ENCODE results near the gene TRNP1. TPM values are rescaled to one million over a fixed set of nuclear protein-coding genes. Genes with fewer than 3 reads are reported as not detected.

TRNP1 gene
- polyA plus RNA-seq, 2 donors, result 84.9 to 158 TPM

DNA sequence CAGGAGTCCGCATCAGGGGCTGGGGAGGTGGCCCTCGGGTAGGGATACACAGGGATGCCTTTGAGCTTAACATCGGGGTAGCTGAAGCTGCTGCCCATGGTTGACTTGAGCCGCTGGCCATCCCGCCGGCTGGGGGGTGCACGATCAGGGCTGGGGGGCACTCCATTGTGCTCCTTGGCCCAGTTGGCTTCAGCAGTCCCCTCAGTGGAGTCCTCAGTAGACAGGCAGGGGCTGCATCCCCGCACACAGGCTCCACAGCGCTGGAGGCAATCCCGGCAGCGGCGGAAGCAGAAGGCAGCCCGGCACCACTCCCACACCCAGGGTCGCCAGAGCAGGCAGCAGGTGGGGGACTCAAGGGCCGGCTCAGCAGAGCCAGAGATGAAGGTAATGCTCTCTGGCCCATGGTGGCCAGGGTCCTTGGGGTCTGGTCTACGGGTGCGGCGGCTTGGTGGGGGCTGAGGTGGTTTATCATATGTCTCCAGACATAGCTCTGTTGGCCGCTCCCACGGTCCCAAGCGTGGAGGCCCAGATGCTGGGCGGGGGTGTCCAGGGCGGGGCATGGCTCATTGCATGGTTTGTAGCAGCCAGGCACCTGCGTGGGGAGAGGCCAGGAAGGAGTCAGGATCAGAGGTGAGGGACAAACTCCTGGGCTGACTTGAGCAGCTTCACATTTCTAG, 41.5 kb upstream of the TRNP1 start:
- peaks cover 0 to 4% of the 10 kb centered on the region in 2 donors for H3K36me3 ChIP-seq (ENCODE audit: control insufficient read depth in 2 of 2, insufficient read depth in 2 of 2, low read length in 1 of 2)
- 84 to 92% methylated on average over 24 of the region's 24 CpGs for WGBS, 2 donors
- H3K4me3 ChIP-seq (ENCODE audit: low read depth in 1 of 2, low read length in 2 of 2), result no peak overlapping the region
- no peaks in the 10 kb centered on the region for H3K4me1 ChIP-seq (ENCODE audit: control insufficient read depth in 2 of 2, insufficient read depth in 2 of 2, low read length in 1 of 2)
- H3K9me3 ChIP-seq (ENCODE audit: control insufficient read depth in 2 of 2, insufficient read depth in 1 of 2, low read depth in 1 of 2, low read length in 1 of 2), result no peaks in the 10 kb centered on the region
- H3K27me3 ChIP-seq (ENCODE audit: control insufficient read depth in 1 of 2, insufficient read depth in 2 of 2, low read length in 2 of 2), result peaks cover 0 to under 1% of the 10 kb centered on the region in 2 donors
- no peak overlapping the region for H3K27ac ChIP-seq (ENCODE audit: low read depth in 2 of 2, low read length in 1 of 2)

DNA sequence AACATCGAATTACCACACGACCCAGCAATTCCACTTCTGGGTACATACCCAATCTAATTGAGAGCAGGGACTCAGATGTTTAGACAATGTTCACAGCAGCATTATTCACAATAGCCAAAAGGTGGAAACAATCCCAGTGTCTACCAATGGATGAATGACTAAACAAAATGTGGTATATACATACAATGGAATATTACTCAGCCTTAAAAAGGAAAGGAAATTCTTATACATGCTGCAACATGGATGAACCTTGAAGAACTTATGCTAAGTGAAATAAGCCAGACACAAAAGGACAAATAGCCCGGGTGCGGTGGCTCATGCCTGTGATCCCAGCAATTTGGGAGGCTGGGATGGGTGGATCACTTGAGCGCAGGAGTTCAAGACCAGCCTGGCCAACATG, 40.1 kb upstream of the TRNP1 start:
- 95 to 96% methylated on average over 5 of the region's 5 CpGs for WGBS, 2 donors
- Histone ChIP-seq H3K9me3 (ENCODE audit: control insufficient read depth in 2 of 2, insufficient read depth in 1 of 2, low read depth in 1 of 2, low read length in 1 of 2) (no peaks in the 10 kb centered on the region), H3K27ac (ENCODE audit: low read depth in 2 of 2, low read length in 1 of 2) (no peak overlapping the region), H3K36me3 (ENCODE audit: control insufficient read depth in 2 of 2, insufficient read depth in 2 of 2, low read length in 1 of 2) (peaks cover 0 to 3% of the 10 kb centered on the region in 2 donors), H3K4me1 (ENCODE audit: control insufficient read depth in 2 of 2, insufficient read depth in 2 of 2, low read length in 1 of 2) (no peaks in the 10 kb centered on the region), H3K27me3 (ENCODE audit: control insufficient read depth in 1 of 2, insufficient read depth in 2 of 2, low read length in 2 of 2) (peaks cover 0 to 2% of the 10 kb centered on the region in 2 donors), H3K4me3 (ENCODE audit: low read depth in 1 of 2, low read length in 2 of 2) (no peak overlapping the region)

DNA sequence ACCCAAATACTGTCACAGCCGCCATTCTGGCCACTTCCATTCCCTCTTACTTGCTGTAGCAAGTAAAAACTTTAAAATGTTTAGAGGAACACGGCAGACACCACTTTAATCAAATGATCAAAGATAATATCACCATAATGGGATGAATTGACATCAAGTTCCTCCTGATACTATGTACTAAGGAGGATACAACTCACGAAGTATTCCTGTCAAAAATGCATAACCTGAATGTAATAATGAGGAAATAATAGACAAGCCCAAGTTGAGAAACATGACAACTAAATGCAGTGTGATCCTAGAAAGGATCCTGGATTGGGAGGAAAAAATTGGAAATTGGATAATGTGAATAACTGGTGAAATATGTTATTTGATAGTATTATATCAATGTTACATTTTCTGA, 37.2 kb upstream of the TRNP1 start:
- Histone ChIP-seq H3K27me3 (ENCODE audit: control insufficient read depth in 1 of 2, insufficient read depth in 2 of 2, low read length in 2 of 2) (peaks cover 0 to 8% of the 10 kb centered on the region in 2 donors), H3K27ac (ENCODE audit: low read depth in 2 of 2, low read length in 1 of 2) (no peak overlapping the region), H3K4me1 (ENCODE audit: control insufficient read depth in 2 of 2, insufficient read depth in 2 of 2, low read length in 1 of 2) (peaks cover 0 to 9% of the 10 kb centered on the region in 2 donors), H3K9me3 (ENCODE audit: control insufficient read depth in 2 of 2, insufficient read depth in 1 of 2, low read depth in 1 of 2, low read length in 1 of 2) (no peaks in the 10 kb centered on the region), H3K4me3 (ENCODE audit: low read depth in 1 of 2, low read length in 2 of 2) (no peak overlapping the region), H3K36me3 (ENCODE audit: control insufficient read depth in 2 of 2, insufficient read depth in 2 of 2, low read length in 1 of 2) (peaks cover 0 to 3% of the 10 kb centered on the region in 2 donors)
- 84 to 88% methylated on average over 3 of the region's 3 CpGs for WGBS, 2 donors

DNA sequence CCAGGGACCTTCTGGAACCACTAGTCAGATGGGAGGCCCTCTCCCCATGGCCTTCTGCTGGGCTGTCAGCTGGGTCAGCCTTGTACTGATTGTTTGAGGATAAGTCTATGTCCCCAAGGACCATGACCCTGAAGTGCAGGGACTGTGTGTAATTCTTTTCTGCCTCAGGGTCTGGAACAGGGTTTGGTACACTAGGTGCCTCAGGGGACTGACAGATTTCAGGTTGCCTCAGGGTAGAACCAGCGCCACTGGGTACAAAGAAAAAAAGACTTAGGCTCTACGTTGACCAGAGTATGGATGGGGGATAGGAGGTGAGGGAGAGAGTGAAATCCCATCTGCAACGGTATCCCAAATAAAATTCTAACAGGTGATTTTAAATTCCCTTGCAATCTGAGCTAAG, 36.2 kb upstream of the TRNP1 start:
- H3K27ac ChIP-seq (ENCODE audit: low read depth in 2 of 2, low read length in 1 of 2), result no peak overlapping the region
- H3K9me3 ChIP-seq (ENCODE audit: control insufficient read depth in 2 of 2, insufficient read depth in 1 of 2, low read depth in 1 of 2, low read length in 1 of 2), result no peaks in the 10 kb centered on the region
- peaks cover 0 to 8% of the 10 kb centered on the region in 2 donors for H3K27me3 ChIP-seq (ENCODE audit: control insufficient read depth in 1 of 2, insufficient read depth in 2 of 2, low read length in 2 of 2)
- H3K36me3 ChIP-seq (ENCODE audit: control insufficient read depth in 2 of 2, insufficient read depth in 2 of 2, low read length in 1 of 2), result no peaks in the 10 kb centered on the region
- no peak overlapping the region for H3K4me3 ChIP-seq (ENCODE audit: low read depth in 1 of 2, low read length in 2 of 2)
- peaks cover 0 to 9% of the 10 kb centered on the region in 2 donors for H3K4me1 ChIP-seq (ENCODE audit: control insufficient read depth in 2 of 2, insufficient read depth in 2 of 2, low read length in 1 of 2)
- WGBS, 2 donors, result 90 to 93% methylated on average over 3 of the region's 3 CpGs

DNA sequence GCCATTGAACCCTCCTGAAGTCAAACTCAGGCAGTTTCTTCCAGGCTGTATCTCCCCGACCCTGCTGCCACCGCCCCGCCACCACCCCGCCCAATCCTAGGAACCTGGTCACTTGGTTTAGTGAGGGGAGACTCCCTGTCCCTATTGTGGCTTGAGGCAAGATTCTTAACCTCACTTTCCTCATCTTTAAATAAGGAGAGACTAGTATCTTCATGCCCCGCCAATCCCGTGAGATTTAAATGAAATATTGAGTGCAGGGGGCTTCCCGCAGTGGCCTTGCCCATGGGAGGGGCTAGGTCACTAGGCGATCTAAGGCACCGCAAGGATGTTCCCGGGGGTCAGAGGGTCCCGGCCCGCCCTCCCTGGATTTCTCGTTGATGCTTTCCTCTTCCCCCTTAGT, 34.2 kb upstream of the TRNP1 start:
- 10 to 18% methylated on average over 13 of the region's 13 CpGs for WGBS, 2 donors
- Histone ChIP-seq H3K4me1 (ENCODE audit: control insufficient read depth in 2 of 2, insufficient read depth in 2 of 2, low read length in 1 of 2) (peaks cover 0 to 9% of the 10 kb centered on the region in 2 donors), H3K4me3 (ENCODE audit: low read depth in 1 of 2, low read length in 2 of 2) (peak overlapping the region; percentile 78 to 99), H3K27me3 (ENCODE audit: control insufficient read depth in 1 of 2, insufficient read depth in 2 of 2, low read length in 2 of 2) (peaks cover 0 to 8% of the 10 kb centered on the region in 2 donors), H3K36me3 (ENCODE audit: control insufficient read depth in 2 of 2, insufficient read depth in 2 of 2, low read length in 1 of 2) (no peaks in the 10 kb centered on the region), H3K27ac (ENCODE audit: low read depth in 2 of 2, low read length in 1 of 2) (no peak overlapping the region), H3K9me3 (ENCODE audit: control insufficient read depth in 2 of 2, insufficient read depth in 1 of 2, low read depth in 1 of 2, low read length in 1 of 2) (no peaks in the 10 kb centered on the region)

DNA sequence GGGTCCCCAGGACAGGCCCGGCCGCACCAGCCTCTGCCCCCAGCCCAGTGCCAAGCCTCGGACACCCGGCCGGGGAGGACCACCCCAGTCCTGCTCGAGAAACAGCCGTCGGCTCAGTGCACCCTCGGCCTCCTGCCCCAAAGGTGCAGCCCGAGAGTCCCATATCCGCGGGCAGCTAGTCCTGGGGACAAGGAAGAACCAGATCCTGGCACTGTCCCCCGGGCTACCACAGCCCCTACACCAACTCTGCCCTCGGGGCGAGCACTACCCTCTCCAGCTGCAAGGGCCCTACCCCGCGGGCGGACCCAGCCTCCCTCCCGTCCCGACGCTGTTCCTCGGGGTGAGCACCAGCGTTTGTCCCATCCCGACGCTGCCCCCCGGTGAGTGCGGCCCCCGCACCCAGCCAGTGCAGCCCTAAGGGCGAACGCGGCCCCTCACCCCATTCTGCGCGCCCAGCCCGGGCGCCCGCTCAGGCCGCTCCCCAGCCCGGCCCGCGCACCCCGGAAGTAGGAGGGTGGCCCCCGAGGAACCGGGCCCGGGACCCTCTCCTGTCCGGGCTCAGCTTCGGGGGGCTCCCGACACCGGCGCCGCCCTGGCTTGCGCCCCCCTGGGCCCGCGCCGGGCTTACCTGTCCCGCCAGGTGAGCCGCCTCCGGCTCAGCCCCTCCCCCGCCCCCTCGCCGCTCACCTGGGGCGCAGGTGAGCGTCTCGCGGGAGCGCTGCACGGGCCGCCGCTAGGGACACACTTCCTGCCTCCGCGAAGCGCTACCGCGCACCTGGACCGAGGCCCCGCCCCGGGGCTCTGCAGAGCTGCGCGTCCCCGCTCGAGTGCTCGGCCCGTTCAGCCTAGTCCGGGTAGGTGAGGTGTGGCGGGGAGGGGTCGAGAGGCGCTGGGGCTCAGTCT, 33.5 kb upstream of the TRNP1 start, which contains the start of gene KDF1:
KDF1 (minus strand) TSS at position 747 of the 903 bp plus-strand sequence. CDS start 8,088 bp downstream, outside the sequence.
- Histone ChIP-seq H3K27ac (ENCODE audit: low read depth in 2 of 2, low read length in 1 of 2) (peak within 1 kb of the TSS; percentile 59 to 82), H3K4me1 (ENCODE audit: control insufficient read depth in 2 of 2, insufficient read depth in 2 of 2, low read length in 1 of 2) (peaks cover 0 to 9% of the 10 kb centered on the region in 2 donors), H3K27me3 (ENCODE audit: control insufficient read depth in 1 of 2, insufficient read depth in 2 of 2, low read length in 2 of 2) (peaks cover 0 to 8% of the 10 kb centered on the region in 2 donors), H3K4me3 (ENCODE audit: low read depth in 1 of 2, low read length in 2 of 2) (peak within 1 kb of the TSS; percentile 78 to 99), H3K9me3 (ENCODE audit: control insufficient read depth in 2 of 2, insufficient read depth in 1 of 2, low read depth in 1 of 2, low read length in 1 of 2) (no peaks in the 10 kb centered on the region), H3K36me3 (ENCODE audit: control insufficient read depth in 2 of 2, insufficient read depth in 2 of 2, low read length in 1 of 2) (no peaks in the 10 kb centered on the region)
- WGBS, 2 donors, result 1% methylated on average over 60 to 86 of the region's 86 CpGs

DNA sequence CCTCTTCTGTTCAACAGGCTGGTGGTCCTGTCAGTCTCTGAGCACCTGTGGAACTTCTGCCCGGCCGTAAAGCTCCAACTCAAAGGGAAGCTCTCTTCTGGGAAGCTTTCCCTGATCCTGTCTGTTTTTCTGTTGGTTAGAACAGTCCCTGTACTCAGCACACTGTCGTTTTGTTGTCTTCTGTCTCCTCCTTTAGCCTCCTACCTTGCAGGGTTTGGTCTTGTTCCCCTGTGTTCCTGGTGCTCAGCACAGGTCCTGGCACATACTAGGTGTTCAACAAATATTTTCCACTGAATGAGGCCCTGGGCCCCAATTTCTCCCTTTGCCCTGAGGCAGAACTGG, 32.9 kb upstream of the TRNP1 start:
- Histone ChIP-seq H3K36me3 (ENCODE audit: control insufficient read depth in 2 of 2, insufficient read depth in 2 of 2, low read length in 1 of 2) (no peaks in the 10 kb centered on the region), H3K27ac (ENCODE audit: low read depth in 2 of 2, low read length in 1 of 2) (peak overlapping the region; percentile 59 to 82), H3K9me3 (ENCODE audit: control insufficient read depth in 2 of 2, insufficient read depth in 1 of 2, low read depth in 1 of 2, low read length in 1 of 2) (no peaks in the 10 kb centered on the region), H3K27me3 (ENCODE audit: control insufficient read depth in 1 of 2, insufficient read depth in 2 of 2, low read length in 2 of 2) (peaks cover 0 to 8% of the 10 kb centered on the region in 2 donors), H3K4me1 (ENCODE audit: control insufficient read depth in 2 of 2, insufficient read depth in 2 of 2, low read length in 1 of 2) (peaks cover 0 to 9% of the 10 kb centered on the region in 2 donors), H3K4me3 (ENCODE audit: low read depth in 1 of 2, low read length in 2 of 2) (peak overlapping the region; percentile 78 to 99)
- 11 to 18% methylated on average over 3 of the region's 3 CpGs for WGBS, 2 donors

DNA sequence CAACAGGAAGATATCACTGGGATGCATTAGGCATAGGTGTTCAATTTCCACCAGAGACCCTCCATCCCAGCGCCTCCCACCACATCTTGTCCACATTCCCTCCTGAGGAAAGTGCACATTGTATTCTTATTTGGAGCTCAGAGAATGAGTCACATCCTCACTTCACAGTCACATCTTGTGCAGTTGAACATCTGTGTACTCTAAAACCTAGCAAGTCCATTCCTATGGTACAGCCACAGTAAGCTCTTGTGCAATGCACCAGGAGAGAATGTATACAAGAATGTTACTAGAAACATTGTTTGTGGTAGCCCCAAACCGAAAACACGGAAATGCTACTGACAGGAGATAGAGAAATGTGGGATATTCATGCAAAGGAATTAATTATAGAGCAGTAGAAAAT, 31.7 kb upstream of the TRNP1 start:
- no peak overlapping the region for H3K4me3 ChIP-seq (ENCODE audit: low read depth in 1 of 2, low read length in 2 of 2)
- no peaks in the 10 kb centered on the region for H3K9me3 ChIP-seq (ENCODE audit: control insufficient read depth in 2 of 2, insufficient read depth in 1 of 2, low read depth in 1 of 2, low read length in 1 of 2)
- WGBS, 2 donors, result 54 to 65% methylated on average over 3 of the region's 3 CpGs
- peaks cover 0 to 9% of the 10 kb centered on the region in 2 donors for H3K4me1 ChIP-seq (ENCODE audit: control insufficient read depth in 2 of 2, insufficient read depth in 2 of 2, low read length in 1 of 2)
- no peak overlapping the region for H3K27ac ChIP-seq (ENCODE audit: low read depth in 2 of 2, low read length in 1 of 2)
- no peaks in the 10 kb centered on the region for H3K36me3 ChIP-seq (ENCODE audit: control insufficient read depth in 2 of 2, insufficient read depth in 2 of 2, low read length in 1 of 2)
- peaks cover 0 to 8% of the 10 kb centered on the region in 2 donors for H3K27me3 ChIP-seq (ENCODE audit: control insufficient read depth in 1 of 2, insufficient read depth in 2 of 2, low read length in 2 of 2)

DNA sequence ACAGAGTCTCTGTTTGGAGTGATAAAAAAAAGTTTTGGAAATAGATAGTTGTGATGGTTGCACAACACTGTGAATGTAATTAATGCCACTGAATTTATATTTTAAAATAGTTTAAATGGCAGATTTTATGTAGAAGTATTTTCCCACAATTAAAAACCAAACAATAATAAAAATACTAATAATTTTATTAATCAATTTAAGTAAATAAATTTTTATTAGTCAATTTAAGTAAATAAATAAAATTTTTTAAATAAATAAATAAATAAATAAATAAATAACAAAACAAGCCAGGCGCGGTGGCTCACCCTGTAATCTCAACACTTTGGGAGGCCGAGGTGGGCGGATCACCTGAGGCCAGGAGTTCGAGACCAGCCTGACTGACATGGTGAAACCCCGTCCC, 28.3 kb upstream of the TRNP1 start:
- Histone ChIP-seq H3K36me3 (ENCODE audit: control insufficient read depth in 2 of 2, insufficient read depth in 2 of 2, low read length in 1 of 2) (no peaks in the 10 kb centered on the region), H3K9me3 (ENCODE audit: control insufficient read depth in 2 of 2, insufficient read depth in 1 of 2, low read depth in 1 of 2, low read length in 1 of 2) (no peaks in the 10 kb centered on the region), H3K4me3 (ENCODE audit: low read depth in 1 of 2, low read length in 2 of 2) (no peak overlapping the region), H3K4me1 (ENCODE audit: control insufficient read depth in 2 of 2, insufficient read depth in 2 of 2, low read length in 1 of 2) (peaks cover 0 to 10% of the 10 kb centered on the region in 2 donors), H3K27me3 (ENCODE audit: control insufficient read depth in 1 of 2, insufficient read depth in 2 of 2, low read length in 2 of 2) (no peaks in the 10 kb centered on the region), H3K27ac (ENCODE audit: low read depth in 2 of 2, low read length in 1 of 2) (no peak overlapping the region)
- WGBS, 2 donors, result 90 to 92% methylated on average over 6 of the region's 6 CpGs

Measured in esophagus (tissue), 2 donors.